ENCODE measurements around the gene NID1.
"Not testable (repeated sequence)": the region's sequence is repeated elsewhere in the genome, so short reads cannot be mapped to it uniquely, and the experiment has no call there.

NID1 gene

DNA sequence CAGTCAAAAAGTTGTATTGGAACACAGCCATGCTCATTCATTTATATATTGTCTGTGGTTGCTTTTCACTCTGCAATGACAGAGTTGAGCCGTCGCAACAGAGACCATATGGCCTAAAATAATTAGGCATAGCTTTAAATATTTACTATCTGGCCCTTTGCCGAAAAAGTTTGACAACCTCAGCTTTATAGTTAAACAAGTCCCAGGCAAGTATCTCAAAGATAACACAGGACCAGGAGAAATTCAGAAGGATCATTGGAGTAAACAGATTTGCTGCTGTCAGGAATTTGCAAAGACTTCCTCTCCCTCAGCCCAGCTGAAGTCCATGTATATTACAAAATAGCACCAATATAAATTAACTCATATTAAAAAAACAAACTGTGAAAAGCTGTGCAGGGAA is 34.4 kb downstream of the NID1 start:
- DNase-seq (ENCODE audit: low read depth): no peak

DNA sequence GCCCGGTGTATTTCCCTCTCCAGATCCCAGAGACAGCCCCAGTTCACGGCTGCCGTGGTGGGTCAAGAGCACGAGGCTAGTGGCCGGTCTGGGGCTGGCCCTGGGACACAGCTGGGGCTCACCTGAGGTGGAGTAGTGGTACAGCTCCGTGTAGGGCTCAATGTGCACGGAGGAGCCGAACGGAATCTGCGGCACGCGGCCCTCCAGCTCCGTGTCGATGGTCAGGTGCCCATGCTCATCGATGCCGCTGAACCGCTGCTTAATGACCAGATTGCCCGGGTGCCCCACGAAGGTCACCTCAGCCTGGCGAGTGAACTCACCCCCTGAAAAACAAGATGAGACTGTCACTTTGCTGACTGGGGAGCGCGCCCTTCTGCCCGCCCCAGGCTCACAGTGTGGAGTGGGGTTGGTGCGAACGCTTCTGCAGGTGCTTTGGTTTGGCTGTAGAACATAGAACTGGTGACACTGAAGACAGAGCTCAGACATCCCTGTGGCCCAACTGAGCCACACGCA is 35.4 kb downstream of the NID1 start:
- DNase-seq (ENCODE audit: low read depth): no peak

DNA sequence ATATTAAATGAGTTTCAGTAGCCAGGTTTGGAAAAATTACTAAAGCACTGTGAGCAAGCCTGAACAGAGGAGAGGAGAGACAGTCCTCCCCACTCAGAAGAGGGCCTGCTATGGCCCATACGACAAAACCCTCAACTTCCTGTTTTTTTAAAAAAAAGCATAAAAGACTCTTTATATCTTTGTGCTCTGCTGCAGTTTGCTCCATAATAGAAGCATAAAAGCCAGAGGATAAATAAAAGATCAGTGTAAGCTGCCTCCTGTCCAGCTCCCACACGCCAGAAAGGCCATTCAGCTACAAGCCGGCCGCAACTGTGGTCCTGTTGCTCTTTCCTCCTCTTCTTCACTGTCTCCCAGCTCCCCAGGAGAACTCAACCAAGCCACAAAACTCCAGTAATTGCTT is 37.8 kb downstream of the NID1 start:
- DNase-seq (ENCODE audit: low read depth): no peak

DNA sequence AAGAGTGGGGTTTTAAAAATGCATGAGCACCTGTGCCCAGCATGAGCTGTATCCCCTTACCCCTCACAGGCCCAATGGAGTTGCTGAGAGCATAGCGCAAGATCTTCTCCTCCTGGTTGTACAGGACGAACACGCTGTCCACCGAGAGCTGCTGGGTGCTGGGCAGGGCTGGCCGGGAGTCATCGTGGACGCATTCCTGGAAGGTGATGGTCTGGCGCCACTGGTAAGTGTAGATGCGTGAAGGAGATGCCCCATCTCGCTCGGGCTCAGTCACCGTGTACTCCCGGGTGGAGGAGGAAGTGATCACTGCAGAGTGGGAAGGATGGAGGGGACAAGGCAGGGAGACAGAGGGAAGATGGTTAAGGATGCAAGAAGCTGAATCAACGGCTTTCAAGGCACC is 39.1 kb downstream of the NID1 start:
- no peak for DNase-seq (ENCODE audit: low read depth)

DNA sequence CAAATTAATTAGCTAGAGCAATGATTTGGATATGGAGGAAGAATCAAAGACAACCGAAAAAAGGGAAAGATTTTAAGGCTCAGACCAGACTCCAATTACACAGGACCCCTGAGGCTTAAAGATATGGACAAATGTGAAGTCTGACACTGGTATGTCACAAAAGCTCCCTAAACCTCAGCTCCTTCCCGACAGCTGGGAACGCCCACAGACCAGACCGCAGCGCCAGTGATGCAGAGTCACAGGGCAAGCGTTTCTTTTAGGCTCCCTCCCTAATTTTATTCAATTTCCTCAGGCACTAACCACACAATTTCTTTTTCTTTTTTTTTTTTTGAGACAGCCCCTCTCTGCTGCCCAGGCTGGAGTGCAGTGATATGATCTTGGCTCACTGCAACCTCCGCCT is 40.2 kb downstream of the NID1 start:
- DNase-seq (ENCODE audit: low read depth): no peak

DNA sequence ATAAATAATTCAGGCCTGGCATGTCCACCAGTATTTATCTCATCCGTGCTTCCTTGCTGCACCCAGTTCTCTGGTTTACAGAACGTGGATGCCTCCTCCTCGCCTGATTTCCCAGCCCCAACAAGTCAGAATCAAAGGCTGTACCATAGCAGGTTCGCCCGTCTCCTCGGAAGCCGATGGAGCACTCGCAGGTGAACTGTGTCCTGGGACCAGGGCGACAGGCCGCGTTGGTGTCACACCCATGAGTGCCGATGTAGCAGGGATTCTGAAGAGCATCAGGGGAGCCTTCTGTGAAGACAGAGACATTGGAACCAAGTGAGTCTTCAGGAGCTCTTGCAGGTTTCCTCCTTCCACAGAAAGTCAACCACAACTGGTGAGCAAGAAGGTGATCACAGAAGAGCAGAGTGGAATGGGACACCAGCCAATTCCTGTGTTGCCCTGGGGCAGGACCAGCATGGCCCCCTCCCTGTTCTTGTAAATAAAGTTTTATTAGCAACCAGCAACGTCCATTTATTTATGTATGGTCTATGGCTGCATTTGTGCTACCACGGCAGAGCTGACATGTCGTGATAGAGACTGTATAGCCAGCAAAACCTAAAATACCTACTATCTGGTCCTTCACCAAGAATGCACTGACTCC is 40.8 kb downstream of the NID1 start:
- no peak for DNase-seq (ENCODE audit: low read depth)

DNA sequence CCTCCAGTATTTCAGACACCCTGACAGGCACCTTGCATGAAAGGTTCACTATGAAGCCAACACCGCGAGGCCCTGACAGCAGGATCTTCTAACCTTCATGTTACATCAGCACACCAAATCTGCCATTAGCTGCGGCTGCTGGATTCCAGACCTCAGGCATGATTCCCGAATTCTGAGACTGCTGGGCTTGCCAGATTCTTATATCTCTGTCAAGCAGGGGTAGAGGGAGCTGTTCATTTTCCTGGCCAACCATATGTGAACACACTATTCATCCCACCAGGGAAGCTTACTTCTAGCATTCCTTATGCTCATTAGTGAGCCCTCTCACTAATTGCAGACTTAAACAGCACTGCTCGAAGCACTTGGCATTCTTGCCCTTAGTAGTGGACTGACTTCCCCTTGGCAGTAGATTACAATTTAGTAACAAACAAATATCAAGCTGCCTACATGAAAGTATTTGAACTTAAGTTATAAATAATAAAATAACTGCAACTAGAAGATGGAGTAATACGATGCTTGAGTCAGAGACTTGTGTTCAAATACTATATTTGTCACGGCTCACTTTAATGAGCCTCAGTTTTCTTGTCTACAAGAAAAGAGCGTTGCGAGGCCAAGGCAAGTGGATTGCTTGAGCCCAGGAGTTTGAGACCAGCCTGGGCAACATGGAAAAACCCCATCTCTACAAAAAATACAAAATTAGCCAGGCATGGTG is 43.3 kb downstream of the NID1 start:
- DNase-seq (ENCODE audit: low read depth): no peak

DNA sequence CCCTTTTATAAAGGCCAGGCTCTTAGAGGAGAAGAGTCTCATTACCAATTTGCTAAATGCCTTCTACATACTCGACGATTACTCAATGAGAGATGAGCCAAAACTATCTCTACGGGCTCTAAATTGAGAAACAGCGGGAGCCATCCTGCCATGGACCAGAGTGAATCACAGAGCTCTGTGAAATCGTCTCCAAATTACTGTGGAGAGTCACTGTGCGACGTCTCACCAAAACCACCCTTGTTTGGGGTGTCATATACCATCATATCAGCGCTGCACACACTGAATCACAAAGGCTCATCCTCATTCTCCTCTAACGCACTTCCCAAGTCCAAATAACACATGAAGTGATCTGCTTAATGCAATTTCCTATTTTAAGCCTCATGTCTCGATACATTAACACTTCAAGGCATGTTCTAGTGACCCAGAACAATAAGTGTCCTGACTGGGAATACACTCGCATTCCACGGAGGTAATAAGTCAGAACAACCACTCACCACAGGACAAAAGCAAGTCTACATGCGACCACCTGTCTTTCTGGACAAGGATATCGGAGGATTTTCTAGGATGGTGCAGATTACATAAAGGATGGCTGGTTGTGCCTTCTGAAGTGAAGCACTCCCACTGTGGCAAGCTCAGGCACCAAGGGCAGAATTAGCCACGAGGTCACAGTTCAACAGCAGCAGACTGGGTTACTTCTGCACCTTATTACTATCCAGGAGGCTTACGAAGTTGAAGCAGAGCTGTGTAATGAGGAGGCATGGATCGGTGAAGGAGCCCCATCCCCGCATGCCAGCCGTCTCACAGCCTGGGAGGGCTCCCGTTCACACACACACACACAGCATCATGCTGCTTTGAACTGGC is 44.3 kb downstream of the NID1 start:
- DNase-seq (ENCODE audit: low read depth): no peak

DNA sequence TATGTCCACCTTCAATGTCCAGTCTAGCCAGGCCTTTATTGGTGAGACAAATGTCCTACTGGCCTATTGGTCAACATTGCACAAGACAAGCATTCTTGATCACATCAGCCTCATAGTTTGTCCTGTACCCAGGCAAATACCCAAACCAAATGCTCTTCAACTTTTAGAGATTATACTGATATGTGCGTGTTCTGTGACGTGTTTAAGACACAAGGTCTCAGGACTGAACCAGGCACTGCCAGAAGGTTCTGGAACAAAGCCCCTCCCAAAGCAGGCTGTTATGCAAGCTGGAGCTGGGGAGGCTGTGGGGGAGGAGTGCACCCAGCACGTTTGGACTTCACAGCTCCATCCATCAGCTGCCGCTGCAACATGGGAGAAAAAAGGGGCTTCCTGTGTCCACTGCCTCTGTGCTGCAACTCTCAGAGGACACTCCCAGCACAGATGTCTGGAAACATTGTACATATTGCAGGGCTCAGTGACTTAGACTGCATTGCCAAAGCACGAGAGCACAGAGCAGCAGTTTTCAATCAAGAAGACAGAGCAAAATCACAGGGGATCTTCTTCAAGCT is 45.9 kb downstream of the NID1 start:
- DNase-seq (ENCODE audit: low read depth): no peak

DNA sequence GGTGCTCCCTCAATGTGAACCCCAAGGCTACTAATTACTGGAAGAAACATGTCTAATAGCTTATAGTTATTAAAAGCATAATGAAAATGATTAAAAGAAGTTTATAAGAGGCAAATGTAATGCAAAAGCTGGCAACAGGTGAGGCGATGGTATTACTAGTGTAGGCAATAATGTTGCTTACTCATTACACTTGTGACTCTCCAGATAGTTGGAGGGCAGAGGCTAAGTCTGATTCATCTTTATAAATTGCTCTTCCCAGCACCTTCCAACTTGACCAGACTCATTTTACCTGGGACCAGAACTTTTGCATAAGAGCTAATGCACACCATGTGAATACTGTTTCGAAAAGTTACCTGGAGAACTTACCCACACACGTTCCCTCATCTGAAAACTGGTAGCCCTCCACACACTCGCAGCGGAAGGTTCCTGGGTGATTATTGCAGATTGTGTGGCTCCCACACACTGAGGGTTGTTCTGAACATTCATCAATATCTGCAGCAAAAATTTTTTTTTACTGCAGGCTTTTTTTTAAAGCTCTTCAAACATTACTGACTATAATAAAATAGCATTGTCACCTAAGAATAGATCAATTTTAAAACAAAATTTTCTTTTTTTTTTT is 48.0 kb downstream of the NID1 start:
- DNase-seq (ENCODE audit: low read depth): no peak

DNA sequence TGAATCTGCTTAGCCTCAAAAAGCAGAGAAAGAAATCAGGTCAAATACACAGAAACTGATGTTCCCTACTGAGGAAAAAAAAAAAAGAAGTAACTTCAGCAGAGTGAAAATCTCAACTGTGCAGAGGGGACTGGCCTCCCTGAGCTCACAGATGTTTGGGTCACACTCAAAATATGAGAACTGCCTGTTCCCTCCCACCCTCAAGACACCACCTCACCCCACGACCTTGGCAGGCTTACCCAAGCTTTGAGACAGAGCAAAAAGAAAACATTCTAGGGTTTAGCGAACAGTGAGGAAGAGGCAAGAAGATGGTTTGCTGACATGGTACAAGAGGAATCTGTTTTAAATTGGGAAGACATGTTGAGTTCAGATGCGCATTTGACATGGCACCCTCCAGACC is 48.8 kb downstream of the NID1 start:
- DNase-seq (ENCODE audit: low read depth): no peak

DNA sequence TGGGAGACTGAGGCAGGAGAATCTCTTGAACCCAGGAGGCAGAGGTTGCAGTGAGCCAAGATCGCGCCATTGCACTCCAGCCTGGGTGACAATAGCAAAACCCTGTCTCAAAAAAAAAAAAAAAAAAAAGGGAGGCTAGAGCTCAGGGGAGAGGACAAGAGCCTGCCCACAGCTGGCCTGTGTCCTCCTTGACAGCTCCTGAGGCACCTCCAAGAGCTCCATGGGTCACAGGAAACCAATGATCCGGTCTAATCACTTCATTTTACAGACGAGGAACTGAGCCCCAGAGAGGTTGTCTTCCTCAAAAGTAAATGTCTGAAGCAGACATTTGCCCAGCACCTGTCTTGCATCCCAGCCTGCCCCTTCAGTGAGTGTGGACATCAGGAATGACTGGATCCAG is 49.4 kb downstream of the NID1 start:
- no peak for DNase-seq (ENCODE audit: low read depth)

DNA sequence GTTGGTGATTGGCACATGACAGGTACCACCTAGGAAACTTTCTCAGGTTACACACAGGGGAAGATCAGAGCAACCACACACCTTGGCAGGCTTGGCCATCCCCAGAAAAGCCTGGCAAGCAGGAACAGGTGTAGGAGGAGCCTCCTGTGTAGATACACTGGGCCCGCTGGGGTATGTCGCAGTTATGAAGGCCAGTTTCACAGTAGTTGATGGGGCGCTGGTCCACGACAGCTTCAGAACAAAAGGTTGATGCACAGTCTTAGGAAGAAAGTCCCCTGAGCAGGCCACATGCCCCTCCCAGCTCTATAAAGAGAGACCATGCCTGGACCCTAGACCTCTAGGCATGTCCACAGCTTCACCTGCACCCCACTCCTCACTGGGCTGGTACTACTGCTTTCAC is 51.6 kb downstream of the NID1 start:
- DNase-seq (ENCODE audit: low read depth): no peak

DNA sequence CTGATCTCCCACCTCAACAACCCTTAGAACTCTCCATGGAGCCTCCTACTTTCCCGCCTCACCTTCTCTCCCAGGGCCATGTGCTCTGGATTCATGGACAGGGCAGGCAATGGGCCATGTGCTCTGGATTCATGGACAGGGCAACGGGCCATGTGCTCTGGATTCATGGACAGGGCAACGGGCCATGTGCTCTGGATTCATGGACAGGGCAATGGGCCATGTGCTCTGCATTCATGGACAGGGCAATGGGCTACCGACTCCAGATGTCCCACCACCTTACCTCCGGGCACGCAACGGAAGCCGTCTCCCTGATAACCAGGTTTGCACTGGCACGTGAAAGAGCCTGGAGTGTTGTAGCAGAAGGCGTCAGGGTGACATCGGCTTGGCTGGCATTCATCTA is 53.2 kb downstream of the NID1 start:
- no peak for DNase-seq (ENCODE audit: low read depth)

DNA sequence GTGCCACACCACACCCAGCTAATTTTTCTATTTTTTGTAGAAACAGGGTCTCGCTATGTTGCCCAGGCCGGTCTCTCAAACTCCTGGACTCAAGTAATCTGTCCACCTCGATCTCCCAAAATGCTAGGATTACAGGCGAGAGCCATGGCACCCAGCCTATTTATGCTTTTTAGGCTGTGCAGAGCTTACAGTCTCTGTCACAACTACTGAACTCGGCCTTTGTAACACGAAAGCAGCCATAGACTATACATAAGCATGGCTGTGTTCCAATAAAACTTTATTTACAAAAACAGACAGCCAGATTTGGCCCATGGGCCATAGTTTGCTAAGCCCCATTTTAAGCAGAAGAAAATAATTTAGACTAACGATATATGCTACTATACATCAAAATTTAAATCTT is 54.4 kb downstream of the NID1 start:
- DNase-seq (ENCODE audit: low read depth): no peak

DNA sequence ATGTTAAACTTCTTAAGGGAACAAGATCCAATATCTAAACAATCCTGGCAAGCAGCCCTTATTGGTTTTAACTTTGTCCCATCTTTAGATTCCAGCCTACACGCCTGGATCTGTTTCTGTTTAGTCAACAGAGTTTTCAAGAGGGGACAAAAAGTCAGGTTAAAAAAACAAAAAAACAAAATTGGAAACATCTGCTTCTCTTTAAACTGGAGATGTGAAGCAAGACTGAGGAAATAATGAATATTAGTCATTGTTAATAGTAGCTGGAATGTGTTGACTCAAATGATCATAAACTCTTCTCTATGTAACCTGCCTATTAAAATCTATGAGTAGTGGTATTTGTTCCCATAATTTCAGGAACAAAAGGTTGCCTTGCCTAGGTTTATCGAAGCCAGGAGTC is 55.0 kb downstream of the NID1 start:
- DNase-seq (ENCODE audit: low read depth): no peak

DNA sequence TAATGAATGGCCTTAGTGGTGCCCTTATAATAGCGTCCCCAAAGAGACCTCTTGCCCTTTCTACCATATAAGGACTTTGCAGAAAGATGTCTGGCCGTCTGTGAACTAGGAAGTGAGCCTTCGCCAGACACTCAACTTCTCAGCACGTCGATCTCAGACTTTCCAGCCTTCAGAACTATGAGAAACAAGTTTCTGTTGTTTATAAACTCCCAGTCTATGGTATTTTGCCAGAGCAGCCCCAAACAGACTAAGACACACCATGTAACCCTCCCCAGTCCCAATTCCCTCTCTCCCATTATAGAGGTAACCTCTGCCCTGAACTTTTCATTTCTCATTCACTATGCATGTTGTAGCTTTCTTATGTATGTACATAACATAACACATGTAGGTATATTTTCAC is 55.7 kb downstream of the NID1 start:
- DNase-seq (ENCODE audit: low read depth): no peak

DNA sequence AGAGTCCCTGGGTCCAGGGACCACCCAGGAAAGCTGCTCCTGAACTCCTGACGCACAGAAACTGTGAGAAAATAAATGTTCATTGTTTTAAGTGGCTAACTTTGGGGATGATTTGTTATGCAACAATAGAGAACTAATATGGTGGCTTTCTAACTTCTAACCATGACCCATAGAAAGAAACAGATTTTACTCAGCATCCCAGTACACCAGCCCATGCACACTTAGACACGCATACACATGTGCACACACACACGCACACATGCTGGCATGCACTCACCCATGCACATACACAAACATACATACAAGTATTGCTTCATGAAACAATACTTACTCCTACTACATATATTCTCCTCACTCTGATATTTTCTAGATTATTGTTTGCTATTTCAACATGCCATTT is 57.1 kb downstream of the NID1 start:
- DNase-seq (ENCODE audit: low read depth): no peak

DNA sequence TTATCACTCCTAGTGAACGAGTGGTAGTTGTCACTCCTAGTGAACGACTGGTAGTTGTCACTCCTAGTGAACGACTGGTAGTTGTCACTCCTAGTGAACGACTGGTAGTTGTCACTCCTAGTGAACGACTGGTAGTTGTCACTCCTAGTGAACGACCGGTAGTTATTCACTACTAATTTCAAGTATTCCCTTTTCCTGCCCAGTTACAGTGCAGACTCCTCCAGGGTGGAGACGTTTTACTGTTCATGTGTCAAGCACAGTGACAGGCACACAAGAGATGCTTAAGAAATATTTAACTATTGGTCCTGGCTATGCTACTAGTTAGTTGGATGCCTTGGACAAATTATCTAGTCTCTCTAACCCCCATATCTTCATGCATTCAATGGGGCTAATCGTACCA is 61.8 kb downstream of the NID1 start:
- DNase-seq (ENCODE audit: low read depth): not testable (repeated sequence)

DNA sequence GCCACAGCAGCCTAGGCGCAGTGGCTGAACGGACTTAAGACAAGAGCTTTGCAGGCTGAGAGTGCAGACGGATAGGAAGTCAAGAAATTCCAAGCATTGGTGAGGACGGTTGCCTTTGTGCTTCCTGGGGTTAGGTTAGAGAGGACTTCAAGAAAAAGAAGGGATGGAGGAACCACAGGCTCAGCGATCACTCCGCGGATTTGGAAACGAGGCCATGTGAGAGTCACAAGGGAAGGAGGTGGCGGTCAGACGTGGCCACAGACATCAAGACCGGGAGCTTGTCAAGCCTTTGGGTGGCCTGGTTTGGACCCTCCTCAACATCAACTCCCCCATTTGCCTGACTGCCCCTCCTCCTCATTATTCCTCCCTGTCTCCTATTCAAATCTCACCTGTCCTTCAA is 62.3 kb downstream of the NID1 start:
- no peak for DNase-seq (ENCODE audit: low read depth)

DNA sequence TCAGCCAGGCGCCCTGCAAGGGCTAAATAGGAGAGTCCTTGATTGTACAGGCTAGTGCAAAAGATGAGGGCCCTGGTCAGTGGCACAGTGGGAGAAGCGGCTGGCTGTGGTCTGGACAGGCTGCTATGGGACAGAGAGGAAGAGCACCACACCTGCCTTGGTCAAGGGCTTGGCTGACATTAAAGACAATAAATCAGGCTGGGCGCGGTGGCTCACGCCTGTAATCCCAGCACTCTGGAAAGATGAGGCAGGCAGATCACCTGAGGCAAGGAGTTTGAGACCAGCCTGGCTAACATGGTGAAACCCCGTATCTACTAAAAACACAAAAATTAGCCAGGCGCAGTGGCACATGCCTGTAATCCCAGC is 62.9 kb downstream of the NID1 start:
- DNase-seq (ENCODE audit: low read depth): no peak

DNA sequence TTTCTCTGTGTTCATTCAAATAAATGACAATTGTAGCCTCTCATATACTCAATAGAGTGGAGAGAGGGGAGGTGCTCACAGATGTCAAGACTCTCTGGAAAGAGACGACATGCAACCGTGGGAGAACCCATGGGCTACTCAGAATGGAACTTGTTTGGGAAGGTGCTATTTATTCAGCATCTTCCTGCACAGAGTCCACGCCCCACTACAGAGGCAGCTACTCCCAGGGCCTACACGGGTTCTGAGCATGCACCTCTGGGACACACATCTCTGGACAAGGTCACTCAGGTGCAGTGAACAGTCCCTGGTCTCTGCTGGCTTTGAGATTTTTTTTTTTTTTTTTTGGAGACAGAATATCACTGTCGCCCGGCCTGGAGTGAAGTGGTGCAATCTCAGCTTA is 64.1 kb downstream of the NID1 start:
- DNase-seq (ENCODE audit: low read depth): no peak

Data from stimulated activated CD4-positive, alpha-beta T cell treated with anti-CD3 and anti-CD28 coated beads, Interleukin-2, amount 100 ng/mL, for 4 hours (primary cell).